ENCODE results near the gene NT5C2.

The NT5C2 gene

DNA sequence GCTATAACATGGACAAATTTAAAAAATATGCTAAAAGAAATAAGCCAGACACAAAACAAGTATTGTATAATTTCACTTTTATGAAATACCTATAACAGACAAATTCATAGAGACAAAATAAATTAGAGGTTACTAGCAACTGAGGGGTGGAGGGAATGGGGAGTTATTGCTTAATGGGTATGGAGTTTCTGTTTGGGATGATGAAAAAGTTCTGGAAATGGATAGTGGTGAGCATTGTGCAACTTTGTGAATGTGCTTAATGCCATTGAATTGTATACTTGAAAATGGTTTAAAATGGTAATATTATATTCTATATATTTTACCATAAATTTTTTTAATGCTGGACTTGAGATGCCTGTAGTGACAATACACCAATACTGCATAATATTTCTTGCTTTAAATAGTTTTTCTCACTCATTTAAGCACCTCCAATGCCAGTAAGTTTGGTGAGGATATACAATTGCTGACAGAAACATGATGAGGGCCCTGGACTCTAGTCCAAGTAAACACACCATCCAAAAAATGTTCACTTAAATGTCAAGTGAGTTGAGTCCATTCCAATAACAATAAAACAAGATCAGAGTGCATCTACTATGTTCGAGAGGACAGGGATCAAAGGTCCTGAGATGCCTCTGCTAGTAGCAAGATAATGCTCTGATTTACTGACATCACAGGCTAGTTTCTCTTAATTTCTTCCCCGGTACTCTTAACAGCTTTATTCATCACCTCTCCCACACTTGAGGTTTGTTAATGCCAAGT, 71.9 kb downstream of the NT5C2 start:
- no peak for DNase-seq

DNA sequence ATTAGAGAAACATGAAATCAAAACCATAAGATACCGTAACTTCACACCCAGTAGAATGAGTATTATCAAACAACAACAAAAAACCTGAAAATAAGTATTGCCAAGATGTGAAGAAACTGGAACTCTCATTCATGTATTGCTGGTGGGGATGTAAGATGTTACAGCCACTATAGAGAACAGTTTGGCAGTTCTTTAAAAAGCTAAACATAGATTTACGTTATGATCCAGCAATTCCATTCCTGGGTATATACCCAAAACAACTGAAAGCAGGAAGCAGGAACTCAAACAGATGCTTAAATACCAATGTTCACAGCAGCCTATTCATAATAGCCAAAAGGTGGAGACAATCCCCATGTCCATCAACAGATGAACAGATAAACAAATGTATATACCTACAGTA, 72.5 kb downstream of the NT5C2 start:
- no peak for DNase-seq

DNA sequence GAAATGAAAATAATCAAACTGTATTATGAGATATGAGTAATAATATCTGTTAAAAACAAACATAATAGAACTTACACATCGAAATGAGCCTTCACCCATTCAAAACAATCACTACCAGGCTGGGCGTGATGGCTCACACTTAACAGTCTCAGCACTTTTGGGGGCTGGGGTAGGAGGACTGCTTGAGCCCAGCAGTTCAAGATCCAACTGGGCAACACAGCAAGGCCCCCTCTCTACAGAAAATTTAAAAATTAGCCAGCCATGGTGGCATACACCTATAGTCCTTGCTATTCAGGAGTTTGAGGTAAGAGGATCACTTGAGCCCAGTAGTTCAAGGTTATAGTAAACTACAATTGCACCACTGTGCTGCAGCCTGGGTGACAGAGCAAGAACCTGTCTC, 75.8 kb downstream of the NT5C2 start:
- no peak for DNase-seq

DNA sequence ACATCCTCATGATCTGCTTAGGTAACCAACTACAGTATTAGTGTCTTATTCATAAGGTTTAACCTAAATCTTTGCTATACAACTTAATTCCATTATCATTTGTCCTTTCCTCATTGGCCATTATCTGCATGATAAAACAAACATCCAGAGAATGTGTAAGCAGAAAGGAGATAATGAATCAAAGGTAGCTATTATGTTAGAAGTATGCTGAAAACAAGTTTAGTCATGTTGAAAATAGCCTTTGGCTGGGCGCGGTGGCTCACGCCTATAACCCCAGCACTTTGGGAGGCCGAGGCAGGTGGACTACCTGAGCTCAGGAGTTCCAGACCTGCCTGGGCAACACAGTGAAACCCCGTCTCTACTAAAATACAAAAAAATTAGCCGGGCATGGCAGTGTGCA, 78.2 kb downstream of the NT5C2 start:
- no peak for DNase-seq

DNA sequence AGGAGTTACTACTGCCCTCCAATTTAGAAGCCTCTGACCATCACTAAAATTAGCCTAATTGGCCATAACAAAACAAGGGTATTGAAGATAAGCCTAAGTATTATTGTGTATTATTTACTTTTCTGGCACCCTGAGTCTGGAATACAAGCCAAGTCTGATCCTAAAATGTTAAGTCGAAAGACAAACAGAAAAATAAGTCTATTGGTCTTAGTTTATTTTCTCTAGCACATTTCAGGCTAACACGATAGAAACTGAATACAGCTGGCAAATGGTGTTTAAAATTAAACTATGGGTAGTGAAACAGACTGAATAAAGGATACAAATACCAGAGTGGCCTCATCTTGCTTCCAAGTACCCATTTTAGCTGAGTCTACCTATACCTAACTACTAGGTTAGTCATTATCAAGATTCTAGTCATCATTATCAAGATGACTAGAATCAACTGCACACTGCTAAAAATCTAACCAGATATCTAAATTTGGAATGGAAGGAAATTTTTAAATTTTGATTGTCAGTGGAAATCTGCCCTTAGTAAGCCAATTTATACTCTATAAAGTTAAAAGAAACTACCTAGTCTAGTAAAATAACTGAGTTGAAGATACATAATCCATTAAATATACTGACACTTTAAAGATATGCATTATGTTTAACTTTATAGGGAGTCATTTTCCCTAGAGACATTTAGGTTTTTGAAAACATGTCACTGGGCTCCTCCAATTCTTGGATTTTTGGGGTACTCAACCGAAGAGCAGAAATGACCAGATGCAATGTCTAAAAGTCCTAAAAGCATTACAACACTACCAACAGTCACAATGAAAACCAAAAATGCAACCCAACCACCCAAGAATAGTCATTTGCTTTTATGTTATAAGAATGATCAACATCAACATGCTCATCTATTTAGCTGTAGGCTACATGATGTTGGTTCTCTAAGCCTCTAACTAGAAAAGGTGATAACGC, 80.9 kb downstream of the NT5C2 start:
- no peak for DNase-seq

DNA sequence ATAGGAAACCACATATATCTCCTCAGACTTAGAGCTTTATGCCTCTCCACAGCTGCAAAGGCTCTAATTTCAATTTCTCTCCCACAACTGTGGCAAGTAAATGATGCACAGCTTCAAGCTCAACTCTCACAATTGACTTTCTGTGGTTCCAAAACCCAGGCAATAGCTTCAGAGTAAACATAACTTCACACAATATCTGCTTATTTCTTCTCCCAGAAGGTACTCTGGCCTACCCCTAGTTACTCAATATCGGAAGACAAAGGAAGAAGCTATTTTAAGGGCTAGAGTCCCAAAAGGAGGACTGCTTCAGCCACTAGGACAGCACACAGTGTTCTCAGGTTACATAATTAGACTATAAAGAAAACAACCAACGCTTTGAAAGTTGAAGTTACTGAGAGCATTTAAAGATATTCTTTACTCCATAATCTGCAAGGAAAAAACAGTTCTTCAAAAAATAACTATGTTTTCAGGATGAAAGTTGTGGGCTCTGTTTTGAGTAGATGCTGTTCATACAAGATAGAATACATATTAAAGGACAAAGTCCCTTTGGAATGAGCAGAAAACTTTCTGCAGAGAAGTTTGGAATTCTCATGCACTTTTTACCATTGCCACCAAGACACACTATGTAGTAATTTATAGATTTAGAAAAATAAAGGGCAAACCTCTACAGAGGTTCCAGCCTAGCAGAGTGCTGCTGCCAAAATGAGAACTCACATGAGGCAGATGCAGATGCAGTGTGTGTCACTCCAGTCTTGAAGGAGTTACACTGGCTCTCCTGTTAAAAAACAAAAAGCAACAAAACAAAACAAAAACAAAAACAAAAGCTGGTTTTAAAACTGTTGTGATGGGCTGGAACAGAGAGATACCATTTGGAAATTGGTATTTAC, 81.8 kb downstream of the NT5C2 start:
- DNase-seq = no peak

DNA sequence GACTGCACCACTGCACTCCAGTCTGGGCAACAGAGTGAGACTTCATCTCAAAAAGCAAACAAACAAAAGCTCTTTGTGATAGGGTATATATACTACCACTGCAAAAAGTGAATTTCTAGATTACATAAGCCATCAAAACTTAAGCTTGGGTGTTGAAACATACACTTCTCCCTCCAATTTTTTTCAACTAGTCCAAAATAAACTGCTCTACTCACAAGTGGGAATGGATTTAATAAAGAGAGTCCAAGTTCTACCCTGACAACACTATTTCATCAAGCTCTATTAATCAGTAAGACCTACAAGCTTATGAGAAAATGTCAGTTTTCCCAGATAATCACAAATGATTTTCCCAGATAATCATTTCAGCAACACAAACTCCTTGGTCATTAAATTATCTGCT, 82.7 kb downstream of the NT5C2 start:
- no peak for DNase-seq

DNA sequence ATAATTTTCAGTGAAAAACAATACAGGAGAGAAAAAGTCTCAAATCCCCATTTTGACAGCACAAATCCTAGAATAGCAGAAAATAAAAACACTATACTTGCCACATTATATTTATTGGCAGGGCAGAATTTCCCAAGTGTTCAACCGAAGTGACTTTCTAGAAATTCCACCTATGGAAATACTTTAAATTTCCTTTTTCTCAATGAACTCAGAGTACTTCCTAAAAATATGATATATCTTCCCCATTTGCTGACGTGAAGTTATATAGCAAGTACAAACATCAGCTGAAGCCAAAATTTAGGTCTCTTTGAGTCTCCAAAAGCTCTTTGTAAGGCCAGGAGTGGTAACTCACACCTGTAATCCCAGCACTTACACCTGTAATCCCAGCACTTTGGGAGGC, 83.3 kb downstream of the NT5C2 start:
- DNase-seq = no peak

DNA sequence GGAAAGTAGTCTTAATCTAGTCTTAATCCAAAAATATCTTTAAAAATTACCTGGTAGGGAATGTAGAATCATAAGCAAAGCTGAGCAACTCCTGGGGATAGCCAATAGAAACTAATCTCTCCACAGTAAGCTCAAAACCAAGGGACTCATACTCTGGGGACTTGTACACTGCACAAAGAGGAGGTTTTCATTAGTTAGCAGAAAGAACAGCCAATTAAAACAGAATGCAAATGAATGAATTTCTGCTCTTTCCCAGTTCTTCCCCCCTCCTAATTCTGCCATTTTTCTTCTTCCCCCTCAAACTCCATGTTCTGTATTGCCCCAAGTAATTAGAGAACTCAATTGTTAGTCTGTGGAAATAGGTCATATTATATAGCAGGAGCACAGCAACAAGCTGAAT, 86.5 kb downstream of the NT5C2 start:
- no peak for DNase-seq

DNA sequence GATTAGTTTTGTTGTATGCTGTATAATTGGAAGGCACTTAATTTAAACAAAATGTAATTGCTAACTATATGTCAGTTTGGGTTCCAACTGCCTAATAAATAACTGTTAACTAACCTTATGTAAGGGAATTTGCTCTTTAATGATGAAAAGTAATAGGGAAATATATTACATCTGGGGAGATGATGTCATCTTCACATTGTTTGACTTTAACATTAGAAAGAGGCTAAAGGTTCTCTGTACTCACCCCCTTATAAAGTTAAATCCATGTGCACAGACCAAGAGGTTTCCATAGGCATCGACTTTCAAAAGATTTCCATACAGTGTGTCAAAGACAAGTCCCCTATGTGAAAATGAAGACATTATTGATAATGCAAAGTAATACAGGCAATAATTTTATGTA, 87.6 kb downstream of the NT5C2 start:
- no peak for DNase-seq

DNA sequence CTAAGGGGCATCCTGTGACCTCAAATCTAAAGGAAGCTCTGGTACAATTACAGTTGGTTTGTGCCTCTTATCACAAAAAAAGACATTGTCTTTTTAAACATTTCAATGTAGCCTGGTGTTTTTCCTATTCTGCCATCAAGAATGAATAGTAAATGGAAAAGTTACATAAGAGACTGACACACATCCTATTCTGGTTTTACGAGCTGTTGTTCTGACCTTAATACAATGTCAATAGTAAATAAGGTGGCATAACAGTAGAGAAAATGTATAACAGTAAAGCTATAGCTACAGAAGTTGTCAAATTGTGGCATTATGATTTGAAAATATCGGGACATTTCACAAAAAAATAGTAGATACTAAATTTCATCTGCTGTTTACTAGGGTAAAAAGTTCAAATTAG, 88.4 kb downstream of the NT5C2 start:
- no peak for DNase-seq

DNA sequence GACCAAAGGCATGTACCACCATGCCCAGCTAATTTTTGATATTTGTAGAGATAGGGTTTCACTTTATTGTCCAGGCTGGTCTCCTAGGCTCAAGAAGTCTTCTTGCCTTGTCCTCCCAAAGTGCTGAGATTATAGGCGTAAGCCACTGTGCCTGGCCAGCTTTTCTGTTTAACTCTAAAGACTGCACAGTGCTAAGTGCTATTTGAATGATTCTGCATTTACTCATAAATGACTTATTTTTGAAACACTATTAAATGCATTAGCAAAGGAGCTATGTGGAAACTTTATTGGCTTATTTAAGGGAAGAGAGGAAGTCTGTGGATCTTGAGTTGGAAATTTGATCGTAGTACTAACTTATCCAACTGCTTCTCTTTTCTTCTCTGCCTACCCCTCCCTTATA, 89.1 kb downstream of the NT5C2 start:
- no peak for DNase-seq

DNA sequence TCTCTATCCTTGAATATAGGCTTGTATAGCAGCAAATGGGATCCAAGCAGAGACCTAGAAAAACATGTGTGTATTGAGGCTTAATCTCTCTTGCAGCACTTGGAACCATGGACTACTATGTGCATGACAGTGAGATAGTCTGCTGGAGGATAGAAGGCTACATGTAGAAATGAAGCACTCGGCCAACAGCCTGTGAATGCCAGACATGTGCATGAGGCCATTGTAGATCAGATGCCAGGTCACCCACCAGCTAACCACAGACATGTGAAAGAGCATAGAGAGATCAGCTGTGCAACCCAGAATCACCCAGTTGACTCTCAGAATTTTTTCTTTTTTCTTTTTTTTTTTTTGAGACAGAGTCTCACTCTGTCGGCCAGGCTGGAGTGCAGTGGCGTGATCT, 90.9 kb downstream of the NT5C2 start:
- no peak for DNase-seq

DNA sequence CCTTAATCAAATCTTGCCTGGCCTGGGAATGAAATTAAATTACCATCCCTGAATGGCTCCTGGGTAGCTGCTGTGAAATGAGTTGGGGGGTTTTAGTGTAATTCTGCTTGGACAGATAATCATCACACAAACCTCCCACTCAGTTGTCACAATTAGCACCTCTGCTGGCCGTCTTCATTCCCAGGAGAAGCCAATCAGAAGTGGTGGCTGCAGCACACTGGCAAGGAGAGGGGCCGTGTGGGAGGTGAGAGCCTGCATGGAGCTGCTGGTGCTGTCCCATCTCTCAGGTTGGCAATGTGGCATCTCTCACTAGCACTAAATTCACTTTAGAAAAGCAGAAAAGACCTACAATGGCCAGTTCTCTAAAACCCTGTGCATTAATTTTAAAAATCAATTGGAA, 92.5 kb downstream of the NT5C2 start:
- no peak for DNase-seq

DNA sequence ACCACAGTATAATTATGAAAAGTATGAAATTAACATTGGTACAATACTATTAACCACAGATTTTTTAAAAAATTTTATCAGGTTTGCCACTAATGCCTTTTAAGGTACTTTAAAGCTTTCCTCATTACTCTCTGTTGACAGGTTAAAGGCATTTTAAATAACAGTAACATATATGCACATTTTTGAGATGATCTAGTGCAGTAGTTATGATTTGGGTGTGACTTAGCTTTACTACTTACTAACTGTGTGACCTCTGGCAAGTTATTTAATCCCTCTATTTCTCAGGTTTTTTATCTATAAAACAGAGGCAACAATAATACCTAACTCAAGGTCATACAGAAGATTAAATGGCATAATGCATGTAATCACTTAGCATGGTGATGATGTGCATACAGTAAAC, 94.8 kb downstream of the NT5C2 start:
- no peak for DNase-seq

DNA sequence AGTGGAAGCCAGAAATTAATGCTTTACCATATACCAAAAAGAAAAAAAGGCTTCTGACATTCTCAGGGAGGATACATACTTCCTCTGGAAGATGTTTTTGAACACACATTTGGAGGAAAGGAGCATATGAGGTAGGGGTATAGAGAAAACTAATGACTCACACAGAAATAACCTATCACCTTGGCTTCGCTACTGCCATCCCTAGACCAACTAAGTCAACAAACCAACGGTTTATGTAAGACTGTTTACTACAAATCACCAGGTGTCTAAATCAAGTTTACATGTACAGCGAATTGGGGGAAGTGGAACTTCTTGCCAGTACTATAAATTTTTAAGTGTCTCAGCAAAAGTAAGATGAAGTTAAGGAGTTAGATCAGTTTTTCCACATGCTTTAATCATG, 96.9 kb downstream of the NT5C2 start:
- no peak for DNase-seq

DNA sequence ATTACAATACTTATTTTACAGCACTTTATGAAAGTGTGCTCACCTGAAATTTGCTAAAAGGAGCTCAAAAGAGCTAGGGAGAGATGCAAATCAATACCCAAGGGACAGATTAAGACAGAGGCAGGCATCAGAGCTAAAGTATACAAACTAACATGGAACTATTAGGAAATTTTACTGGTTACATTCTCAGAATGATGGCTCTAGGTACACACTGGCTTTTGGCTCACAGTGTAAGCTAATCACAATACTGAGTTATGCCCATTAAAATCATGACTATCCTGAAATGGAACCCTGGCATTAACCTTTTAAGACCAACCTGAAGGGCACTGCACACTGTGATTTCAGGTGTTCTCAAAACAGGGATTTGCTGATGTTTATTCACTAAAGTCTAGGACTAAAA, 98.1 kb downstream of the NT5C2 start:
- DNase-seq = no peak

DNA sequence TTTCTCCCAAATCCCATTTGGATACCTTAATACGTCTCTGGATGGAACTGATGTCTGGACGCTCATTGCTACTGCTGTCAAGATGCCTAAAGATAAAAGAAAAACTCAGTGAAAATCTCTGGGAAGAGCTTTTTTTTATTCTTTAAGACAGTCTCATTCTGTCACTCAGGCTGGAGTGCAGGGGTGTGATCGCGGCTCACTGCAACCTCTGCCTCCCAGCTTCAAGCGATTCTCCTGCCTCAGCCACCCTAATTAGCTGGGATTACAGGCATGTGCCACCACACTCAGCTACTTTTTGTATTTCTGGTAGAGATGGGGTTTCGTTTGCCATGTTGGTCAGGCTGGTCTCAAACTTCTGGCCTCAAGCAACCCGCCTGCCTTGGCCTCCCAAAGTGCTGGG, 102.2 kb downstream of the NT5C2 start:
- no peak for DNase-seq

DNA sequence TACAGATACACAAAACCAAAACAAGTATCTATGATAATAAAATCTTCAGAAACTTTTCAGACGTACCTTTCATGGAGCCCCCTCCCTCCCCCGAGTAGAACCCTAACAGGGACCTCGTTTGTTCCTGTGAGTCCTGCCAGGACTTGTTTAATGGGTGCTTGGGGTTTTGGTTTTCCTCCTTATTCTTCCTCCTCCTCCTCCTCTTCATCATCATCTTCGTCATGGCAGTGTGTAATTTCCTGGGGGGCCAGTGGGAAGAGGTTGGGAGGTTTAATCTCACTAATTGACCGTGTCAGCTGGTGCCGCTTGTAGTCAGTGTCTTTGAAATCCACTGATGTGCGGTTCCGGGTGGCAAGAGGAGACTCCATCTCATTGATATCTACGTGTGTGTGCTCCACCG, 103.6 kb downstream of the NT5C2 start:
- no peak for DNase-seq

DNA sequence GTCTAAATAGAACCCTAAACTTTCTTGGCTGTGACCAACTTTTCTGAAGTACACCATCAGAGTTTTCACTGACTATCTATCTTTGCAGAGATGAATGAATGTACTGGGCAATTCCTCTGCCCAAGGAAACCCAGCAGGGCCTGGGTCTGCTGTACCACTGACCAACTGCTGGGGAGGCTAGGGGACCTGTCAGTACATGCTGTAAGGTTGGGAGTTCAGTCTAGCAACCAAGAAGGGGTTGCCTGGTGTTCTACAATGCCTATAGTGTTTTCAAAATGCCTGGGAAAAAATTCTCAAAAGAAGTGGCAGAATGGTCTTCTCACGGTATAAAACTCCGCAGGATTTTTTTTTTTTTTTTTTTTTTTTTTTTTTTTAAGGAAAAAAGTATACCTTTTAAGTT, 106.3 kb downstream of the NT5C2 start:
- DNase-seq = no peak

DNA sequence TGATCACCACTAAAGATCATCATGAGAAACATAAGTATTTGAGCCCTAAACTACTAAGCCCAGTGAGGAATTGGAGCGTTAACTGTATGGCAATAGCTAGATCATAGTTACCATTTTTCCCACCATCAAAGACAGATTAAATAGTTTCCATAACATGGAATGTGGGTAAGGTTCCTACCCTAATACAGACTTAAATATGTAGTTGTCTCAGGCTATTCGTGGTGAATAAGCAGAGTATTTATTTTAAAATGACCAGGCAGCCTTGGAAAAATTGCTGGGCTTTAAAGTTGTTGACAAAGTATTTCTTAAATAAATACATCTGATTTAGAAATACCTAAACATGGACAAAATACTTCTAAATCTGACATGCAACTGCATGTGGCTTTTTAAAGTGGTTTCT, 106.8 kb downstream of the NT5C2 start:
- no peak for DNase-seq

DNA sequence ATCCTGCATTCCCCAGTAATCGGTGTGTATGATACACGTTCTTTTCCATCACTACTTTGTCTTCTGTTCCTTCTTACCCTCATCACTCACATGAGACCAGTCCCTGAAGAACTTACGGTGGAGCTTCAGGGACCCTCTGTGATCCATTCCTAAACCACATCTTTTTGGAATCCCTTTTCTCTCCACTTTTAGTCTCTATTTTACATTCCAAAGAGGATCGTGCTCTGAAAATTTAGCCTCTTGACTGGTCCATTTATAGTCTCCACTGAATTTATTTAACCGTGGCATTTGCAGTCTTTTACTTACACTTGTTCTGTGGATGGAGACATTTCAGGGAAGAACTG, 109.1 kb downstream of the NT5C2 start:
- DNase-seq = no peak

DNA sequence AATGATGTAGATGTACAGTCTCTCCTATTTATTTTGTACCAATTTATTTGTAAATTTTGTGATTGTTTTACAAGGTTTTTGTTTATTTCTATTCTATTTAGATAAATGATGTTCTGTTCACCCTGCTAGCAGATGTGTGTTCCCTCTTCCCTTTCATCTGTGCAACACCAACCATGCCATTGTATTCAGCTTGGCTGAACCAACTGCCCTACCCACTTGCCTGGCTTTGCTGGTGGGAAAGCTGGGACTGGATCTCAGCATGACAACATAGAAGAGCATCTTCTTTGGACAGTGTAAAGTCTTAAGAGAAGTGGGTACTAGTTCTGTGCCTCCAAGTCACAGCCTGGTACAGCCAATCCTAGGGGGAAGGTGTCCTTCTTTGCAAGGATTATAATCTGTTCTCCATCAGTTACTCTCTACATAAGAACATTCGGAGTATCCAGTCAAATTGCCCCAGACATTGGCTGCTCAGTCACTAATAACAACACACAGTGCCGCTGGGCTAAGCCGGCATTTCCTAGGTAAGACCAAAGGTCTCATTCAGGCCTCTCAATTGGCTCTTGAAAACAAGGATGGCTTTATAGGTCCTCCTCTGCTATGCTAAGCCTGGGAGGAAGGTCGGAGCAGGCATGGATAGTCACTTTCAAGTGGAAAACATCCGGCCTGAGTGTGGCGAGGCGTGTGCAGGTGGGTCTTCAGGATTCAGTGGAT, 109.7 kb downstream of the NT5C2 start:
- DNase-seq = no peak
